K562 (cell line): ENCODE data around the gene ALK. TPM values are rescaled to one million over a fixed set of nuclear protein-coding genes. Genes with fewer than 3 reads are reported as not detected.

Source experiments
- ARHGAP35 ChIP-seq: fragments of 450-650 bp; IDR thresholded peaks from 2 replicates; pipeline ENCODE4 v1.6.1; 2018; ENCODE audit not compliant: partially characterized antibody
- ARID3B ChIP-seq: fragments of 250-450 bp; sonication (Bioruptor Pico); IDR thresholded peaks from 2 replicates; pipeline ENCODE4 v1.4.0; 2020; ENCODE audit warnings: borderline replicate concordance
- DIDO1 ChIP-seq: fragments of 450-650 bp; IDR thresholded peaks from 2 replicates; pipeline ENCODE4 v1.6.1; 2016; ENCODE audit warnings: low read depth, missing biosample characterization, missing genetic modification characterization
- DNMT1 ChIP-seq: fragments of 450-650 bp; IDR thresholded peaks from 2 replicates; pipeline ENCODE4 v1.6.1; 2016; ENCODE audit warnings: antibody characterized with exemption, mild to moderate bottlenecking
- ELK3 ChIP-seq: fragments of 450-650 bp; formaldehyde crosslinking; IDR thresholded peaks from 2 replicates; pipeline ENCODE4 v1.4.0; 2020; ENCODE audit warnings: mild to moderate bottlenecking
- MAFG ChIP-seq: fragments of 450-650 bp; conservative IDR thresholded peaks from 2 replicates; pipeline ENCODE4 v1.6.1; 2016; ENCODE audit warnings: missing genetic modification characterization, missing compliant biosample characterization
- MAFK ChIP-seq: IDR thresholded peaks from 2 replicates; pipeline ENCODE4 v1.6.1; 2011; ENCODE audit warnings: low read length, improper control_type of control experiment
- MGA ChIP-seq: fragments of 450-650 bp; IDR thresholded peaks from 2 replicates; pipeline ENCODE4 v1.6.1; 2016; ENCODE audit warnings: mild to moderate bottlenecking, moderate library complexity
- NR2C1 ChIP-seq, 2 experiments: fragments of 450-650 bp; IDR thresholded peaks; 2 replicates each; pipeline ENCODE4 v1.6.1; 2017; ENCODE audit warnings: mild to moderate bottlenecking in 2 of 2, antibody characterized with exemption in 1 of 2, inconsistent platforms in 1 of 2, missing compliant biosample characterization in 1 of 2, missing genetic modification characterization in 1 of 2
- RHOXF2B ChIP-seq: fragments of 250-450 bp; sonication (Bioruptor Pico); conservative IDR thresholded peaks from 2 replicates; pipeline ENCODE4 v1.5.1; 2021
- TOE1 ChIP-seq, 2 experiments: fragments of 450-650 bp in 1 of 2; sonication (generic) in 1 of 2; formaldehyde crosslinking in 1 of 2; IDR thresholded peaks; 2 replicates each; pipeline versions ENCODE4 v1.7.1 to v1.8.0; 2016 to 2022; ENCODE audit warnings: borderline replicate concordance in 2 of 2, mild to moderate bottlenecking in 2 of 2, antibody characterized with exemption in 1 of 2, inconsistent platforms in 1 of 2, low read depth in 1 of 2, missing genetic modification reagents in 1 of 2, moderate library complexity in 1 of 2
- ZBTB1 ChIP-seq: sonication (generic); formaldehyde crosslinking; IDR thresholded peaks from 2 replicates; pipeline ENCODE4 v1.8.1; 2023; ENCODE audit warnings: missing genetic modification reagents, low read depth, mild to moderate bottlenecking, borderline replicate concordance
- ZNF436 ChIP-seq: fragments of 250-450, 450-650 bp; sonication (Bioruptor Pico); formaldehyde crosslinking; IDR thresholded peaks from 2 replicates; pipeline ENCODE4 v1.7.0; 2020; ENCODE audit warnings: mild to moderate bottlenecking
- ZSCAN29 ChIP-seq: fragments of 450-650 bp; IDR thresholded peaks from 2 replicates; pipeline ENCODE4 v1.6.1; 2017
- polyA plus RNA-seq, 8 experiments: library from polyadenylated mRNA; depleted of rRNA in 4 of 8; stranded (reverse) in 5 of 8; unstranded in 3 of 8; fragments of >200 nt; fragmentation: Nextera tagmentation in 2 of 8; fragmentation: Illumina TruSeq in 1 of 8; extraction: Ambion mirVana in 2 of 8; extraction: Trizol in 1 of 8; gene quantifications; 2 replicates each; pipeline versions ENCODE4 v1.2.1 to v1.2.3, GENCODE V29; 2011 to 2014; ENCODE audit warnings: inconsistent platforms in 1 of 8, missing spikeins in 1 of 8
- total RNA-seq, 7 experiments: library from RNA; depleted of rRNA in 6 of 7; stranded (reverse); fragments of >200 nt in 6 of 7; fragmentation: Illumina TruSeq in 2 of 7; extraction: Trizol in 2 of 7; gene quantifications; 2 replicates each; pipeline versions ENCODE4 v1.2.1 to v1.2.3, GENCODE V29; 2011 to 2021; ENCODE audit warnings: low replicate concordance in 1 of 7

ALK gene
- total and polyA plus RNA-seq, 9 of the 15 experiments (the other 6 are each of a cell fraction or from before 2014, with no cell fraction given), result not detected

- TF ChIP-seq MGA (no peak), ELK3 (CRISPR knock-in tag) (no peak), ZSCAN29 (no peak), DIDO1 (no peak), ARHGAP35 (no peak), NR2C1 (IDR thresholded peaks at IDR 0.05) (no peak), NR2C1 (tag; IDR thresholded peaks at IDR 0.05) (no peak), MAFG (tag) (no peak), TOE1 (IDR thresholded peaks at IDR 0.05; ENCODE audit: borderline replicate concordance) (no peak), TOE1 (CRISPR knock-in tag; IDR thresholded peaks at IDR 0.05; ENCODE audit: borderline replicate concordance, low read depth) (no peak), MAFK (no peak), ARID3B (CRISPR knock-in tag) (no peak), ZBTB1 (CRISPR knock-in tag) (no peak), DNMT1 (no peak), RHOXF2B (no peak), ZNF436 (no peak)
These were observed 438.5 kb downstream of the ALK start (continued) for GRCh38 chr2:29482867-29483266.
